ENCODE data around the gene PLA2G4E.

Gene PLA2G4E, protein sequence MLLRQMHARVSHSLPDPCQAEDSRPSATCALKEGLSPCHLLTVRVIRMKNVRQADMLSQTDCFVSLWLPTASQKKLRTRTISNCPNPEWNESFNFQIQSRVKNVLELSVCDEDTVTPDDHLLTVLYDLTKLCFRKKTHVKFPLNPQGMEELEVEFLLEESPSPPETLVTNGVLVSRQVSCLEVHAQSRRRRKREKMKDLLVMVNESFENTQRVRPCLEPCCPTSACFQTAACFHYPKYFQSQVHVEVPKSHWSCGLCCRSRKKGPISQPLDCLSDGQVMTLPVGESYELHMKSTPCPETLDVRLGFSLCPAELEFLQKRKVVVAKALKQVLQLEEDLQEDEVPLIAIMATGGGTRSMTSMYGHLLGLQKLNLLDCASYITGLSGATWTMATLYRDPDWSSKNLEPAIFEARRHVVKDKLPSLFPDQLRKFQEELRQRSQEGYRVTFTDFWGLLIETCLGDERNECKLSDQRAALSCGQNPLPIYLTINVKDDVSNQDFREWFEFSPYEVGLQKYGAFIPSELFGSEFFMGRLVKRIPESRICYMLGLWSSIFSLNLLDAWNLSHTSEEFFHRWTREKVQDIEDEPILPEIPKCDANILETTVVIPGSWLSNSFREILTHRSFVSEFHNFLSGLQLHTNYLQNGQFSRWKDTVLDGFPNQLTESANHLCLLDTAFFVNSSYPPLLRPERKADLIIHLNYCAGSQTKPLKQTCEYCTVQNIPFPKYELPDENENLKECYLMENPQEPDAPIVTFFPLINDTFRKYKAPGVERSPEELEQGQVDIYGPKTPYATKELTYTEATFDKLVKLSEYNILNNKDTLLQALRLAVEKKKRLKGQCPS

DNA sequence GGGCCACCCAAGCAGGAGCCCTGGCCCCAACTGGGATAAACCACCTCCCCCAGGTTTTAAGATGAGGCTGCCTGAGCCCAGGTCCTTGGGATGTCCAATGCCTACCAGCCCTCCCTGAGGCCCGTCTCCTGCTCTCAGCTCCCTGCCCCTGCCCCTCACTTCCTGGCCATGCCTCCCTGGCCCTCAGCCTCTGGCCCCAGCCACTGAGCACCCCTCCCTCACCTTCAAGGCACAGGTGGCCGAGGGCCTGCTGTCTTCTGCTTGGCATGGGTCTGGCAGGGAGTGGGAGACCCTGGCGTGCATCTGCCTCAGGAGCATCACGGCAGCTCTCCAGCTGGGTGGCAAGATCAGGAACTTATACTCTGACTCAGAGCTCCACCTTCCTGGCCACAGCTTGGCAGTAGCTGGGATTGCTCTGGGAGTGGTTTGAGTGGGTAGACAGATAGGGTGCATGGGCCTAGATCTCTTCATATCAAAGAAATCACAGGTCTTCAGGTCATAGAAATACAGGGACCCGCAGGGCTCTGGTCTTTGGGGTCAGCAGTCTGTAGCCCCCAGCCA lies at the start of gene PLA2G4E:
PLA2G4E (minus strand) TSS at position 330 of the 561 bp plus-strand sequence; CDS start at position 318, 12 bp downstream.
- DNase-seq, result no peak

DNA sequence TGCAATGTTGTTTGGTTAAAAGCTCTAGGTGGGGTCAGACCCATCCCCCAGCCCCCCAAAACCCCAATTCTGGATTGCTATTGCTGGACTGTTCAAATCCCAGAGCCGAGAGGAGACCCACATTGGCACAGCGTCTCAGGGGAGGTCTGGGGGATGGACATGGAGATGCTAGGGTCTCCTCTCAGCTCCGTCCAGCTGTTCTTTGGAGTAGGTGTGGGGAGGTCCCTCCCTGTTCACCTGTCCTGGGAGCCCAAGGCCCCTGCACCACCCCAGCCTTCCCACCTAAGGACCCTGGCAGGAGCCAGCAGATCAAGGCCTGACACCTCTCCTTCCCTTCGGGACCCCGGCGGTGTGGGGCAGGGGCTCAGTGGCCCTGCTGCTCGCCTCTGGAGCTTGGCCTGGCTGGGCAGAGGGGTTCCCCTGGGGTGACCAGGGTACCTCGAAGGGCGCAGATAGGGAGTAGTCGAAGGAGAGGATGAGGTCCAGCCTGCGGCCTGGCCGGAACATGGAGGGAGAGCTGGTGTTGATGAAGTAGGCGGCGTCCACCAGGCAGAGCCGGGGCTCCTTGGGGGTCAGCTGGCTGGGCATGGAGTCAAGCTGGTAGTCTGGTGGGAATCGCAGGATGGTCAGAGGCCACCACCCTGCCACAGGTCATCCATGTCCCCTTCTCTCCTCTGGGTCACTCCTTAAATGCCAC lies 49.6 kb upstream of the PLA2G4E start:
- peak; percentile 7 to 13 for DNase-seq

GRCh38 chr15:42069496-42070278 lies 48.8 kb upstream of the PLA2G4E start:
- DNase-seq, result peak; percentile 3 to 10

GRCh38 chr15:42069025-42069424 lies 48.2 kb upstream of the PLA2G4E start:
- DNase-seq, result peak in 1 of 2 experiments; percentile 11

DNA sequence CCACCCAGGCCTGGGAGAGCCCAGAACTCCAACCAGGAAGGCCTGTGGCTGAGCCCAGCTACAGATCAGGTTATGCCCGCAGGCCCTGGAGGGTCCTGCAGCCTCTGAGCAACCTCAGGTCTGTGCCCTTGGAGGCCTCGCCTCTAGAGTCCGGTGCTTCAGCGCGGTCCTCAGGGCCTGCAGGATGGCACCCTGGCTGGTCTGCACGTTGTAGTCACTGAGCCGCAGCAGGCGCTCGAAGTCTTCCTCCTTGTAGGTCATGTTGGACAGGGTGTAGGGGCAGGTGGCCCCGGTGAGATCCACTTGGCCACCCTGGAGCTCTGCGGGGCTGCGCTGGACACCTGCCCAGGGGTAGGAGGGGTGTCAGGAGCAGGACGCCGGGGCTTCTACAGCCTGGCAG lies 47.8 kb upstream of the PLA2G4E start:
- DNase-seq, result peak in 1 of 2 experiments; percentile 7

DNA sequence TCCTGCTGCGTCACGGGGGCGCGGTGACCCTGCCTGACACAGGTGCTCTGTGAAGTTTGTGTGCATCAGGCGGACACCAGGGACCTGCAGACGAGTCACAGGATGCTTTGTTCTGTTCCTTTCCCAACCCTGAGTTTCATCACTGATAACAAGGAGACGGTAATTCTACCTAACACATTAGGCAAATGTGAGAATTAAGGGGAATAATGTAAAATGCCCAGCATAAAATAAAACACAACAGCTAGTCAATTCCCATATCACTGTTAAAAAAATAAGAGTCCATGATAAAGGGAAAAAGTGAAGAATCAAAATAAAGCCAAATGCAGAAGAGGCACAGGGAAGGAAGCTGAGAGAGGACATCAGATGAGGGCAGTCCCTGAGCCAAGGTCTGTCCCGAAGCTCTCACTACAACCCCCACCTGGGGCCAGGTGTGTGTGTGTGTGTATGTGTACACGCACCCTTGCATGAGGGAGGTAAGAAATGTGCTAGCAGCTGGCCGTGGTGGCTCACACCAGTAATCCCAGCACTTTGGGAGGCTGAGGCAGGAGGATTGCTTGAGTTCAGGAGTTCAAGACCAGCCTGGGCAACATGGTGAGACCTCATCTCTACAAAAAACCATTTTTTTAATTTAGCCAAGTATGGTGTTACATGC lies 46.0 kb upstream of the PLA2G4E start:
- no peak for DNase-seq

DNA sequence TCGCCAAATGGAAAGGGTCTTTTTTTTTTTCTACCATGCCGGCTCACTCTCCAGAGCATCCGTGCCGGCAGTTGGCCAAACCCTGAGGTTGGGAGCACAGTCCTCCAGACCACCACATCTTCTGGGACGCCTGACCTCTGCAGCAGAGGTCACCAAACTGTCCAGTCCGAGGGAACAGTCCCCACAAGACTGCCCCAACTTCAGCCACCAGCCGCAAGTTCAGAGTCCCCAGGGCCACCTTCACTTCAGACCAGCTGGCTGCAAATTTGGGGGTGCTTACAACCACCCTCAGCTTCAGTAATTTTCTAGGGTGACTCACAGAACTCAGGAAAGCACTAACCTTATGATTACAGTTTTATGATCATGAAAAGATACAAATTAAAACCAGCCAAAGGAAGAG lies 44.6 kb upstream of the PLA2G4E start:
- peak in 1 of 2 experiments; percentile 6 for DNase-seq

GRCh38 chr15:42065033-42065432 lies 44.2 kb upstream of the PLA2G4E start:
- peak; percentile 15 to 18 for DNase-seq

GRCh38 chr15:42064271-42064670 lies 43.4 kb upstream of the PLA2G4E start:
- peak; percentile 3 to 8 for DNase-seq

- DNase-seq, result peak; percentile 11
Measured at GRCh38 chr15:42063122-42063848, 42.4 kb upstream of the PLA2G4E start.

- peak in 1 of 2 experiments; percentile 1 for DNase-seq
Measured at GRCh38 chr15:42062284-42062806, 41.5 kb upstream of the PLA2G4E start.

DNA sequence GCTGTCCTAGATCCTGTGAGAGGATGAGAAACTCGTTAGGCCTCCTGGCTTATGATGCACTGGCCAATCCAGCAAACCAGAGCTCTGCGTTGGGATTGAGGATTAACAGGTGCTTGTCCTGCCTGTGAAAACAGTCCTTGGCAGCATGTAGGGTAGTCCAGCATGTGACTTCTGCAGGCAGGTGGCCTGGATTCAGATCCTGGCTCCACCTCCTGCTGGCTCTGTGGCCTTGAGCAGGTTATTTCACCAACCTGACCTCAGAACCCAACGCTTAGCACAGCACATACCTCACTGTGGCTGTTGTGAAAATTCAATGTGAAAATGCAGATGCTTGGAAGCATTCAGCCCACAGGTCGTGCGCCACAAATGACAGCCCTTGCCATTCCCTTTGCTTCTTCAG lies 40.0 kb upstream of the PLA2G4E start:
- peak in 1 of 2 experiments; percentile 11 for DNase-seq

DNA sequence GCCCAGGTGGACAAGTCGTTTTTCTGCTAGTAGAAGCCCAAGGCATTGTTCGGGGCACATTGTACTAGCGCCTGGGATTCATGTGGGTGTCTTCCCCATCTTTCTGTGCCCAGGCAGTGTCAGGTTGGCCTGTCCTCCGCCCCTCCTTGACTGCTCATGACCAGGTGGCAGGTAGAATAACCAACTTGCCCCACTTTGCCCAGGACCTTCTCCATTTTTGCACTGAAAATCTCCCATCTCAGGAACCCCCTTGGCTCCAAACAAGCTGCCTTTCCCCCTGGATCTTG lies 39.6 kb upstream of the PLA2G4E start:
- no peak for DNase-seq

DNA sequence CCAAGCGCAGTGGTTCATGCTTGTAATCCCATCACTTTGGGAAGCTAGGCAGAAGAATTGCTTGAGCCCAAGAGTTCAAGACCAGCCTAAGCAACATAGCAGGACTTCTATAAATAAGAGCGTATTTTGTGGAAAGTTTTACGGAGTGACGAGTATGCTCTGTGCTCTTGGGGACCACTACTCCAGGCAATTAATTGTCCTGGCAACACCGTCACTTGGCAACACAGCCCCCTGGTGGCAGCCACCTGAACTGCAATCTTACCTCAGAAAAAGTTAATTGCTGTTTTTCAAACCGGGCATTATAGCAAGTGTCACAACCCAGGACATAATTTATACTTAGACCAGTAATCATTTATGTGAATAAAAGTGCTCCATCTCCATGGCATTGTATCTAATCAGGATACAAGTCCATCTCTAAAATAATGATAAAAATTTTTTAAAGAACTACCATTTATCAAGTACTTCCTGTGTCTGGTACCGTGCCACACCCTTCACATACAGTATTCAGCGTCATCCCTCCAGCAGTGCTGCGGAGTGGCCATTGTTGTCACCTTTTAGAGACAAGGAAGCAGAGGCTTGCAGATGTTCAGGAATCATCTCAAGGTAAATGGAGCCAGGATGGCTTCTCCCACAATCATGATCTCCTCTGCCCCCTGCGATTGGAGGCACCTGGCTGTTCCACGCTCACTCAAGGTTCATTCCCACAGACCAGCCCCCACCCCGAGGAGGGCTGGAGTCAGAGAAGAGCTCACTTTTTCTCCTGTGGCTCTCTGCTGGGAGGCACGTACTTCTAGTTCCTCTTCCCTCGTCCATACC lies 39.0 kb upstream of the PLA2G4E start:
- DNase-seq, result peak; percentile 83

- no peak for DNase-seq
Measured at GRCh38 chr15:42058791-42059190, 37.9 kb upstream of the PLA2G4E start.

DNA sequence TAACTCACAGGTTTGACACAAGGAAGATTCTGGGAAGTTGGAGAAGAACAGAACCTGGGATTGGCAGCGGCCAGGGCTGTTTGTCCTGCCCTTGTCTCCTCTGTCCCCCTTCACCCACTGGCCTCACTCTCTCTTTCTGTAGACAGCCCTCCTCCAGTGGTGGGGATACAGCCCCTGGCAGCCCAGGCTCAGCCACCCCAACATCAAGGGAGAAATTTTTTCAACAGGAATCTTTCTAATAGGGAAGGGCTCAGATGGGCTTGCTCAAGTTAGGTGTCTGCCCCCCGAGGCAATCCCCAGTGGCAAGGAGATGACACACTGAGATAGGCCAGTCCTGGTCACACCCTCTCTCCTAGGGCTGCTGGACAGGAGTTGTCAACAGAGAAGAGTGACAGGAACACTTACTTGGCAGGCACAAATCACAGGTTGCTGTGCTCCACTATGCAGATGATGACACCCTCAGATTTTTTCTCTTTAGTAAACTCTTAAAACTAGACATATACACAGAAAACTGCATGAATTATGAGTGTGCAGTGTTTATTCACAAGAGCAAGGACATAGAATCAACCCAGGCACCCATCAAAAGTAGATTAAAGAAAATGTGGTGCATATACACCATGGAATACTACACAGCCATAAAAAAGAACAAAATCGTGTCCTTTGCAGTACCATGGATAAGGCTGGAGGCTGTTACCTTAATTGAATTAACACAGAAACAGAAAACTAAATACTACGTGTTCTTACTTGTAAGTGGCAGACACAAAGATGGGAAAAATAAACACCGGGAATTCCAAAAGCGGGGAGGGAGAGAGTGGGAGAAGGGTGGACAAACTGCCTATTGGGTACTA lies 37.2 kb upstream of the PLA2G4E start:
- no peak for DNase-seq

GRCh38 chr15:42056934-42057798 lies 36.3 kb upstream of the PLA2G4E start:
- peak; percentile 70 to 74 for DNase-seq

GRCh38 chr15:42053914-42054313 lies 33.1 kb upstream of the PLA2G4E start:
- no peak for DNase-seq
